ENCODE measurements around the gene TMSB4X. TPM values are rescaled to one million over a fixed set of nuclear protein-coding genes. Genes with fewer than 3 reads are reported as not detected.

The TMSB4X gene
- total RNA-seq, 1 experiment from 2014 or later: 2,595 TPM

DNA sequence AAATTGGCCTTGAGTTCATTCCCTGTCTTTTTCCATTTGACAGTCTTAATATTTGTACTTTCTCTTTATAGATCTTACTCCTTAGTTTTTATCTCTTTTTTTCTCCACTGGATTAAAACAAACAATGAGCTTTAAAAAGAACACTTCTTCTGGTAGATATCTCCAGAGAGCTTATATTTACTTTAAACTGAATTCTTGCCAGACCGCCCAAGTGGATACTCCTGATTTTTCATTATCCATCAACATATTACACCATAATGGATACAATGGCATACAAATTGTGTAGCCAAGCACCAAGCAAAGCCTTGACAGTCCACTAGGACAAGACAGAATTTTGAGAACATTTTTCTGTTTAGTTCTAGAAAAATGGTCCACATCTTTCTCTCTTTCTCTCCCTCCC is 18.9 kb downstream of the TMSB4X start (continued):
- TF ChIP-seq ZSCAN18 (CRISPR knock-in tag; IDR thresholded peaks at IDR 0.05) (no peak), KAT7 (CRISPR knock-in tag; IDR thresholded peaks at IDR 0.05; ENCODE audit: borderline replicate concordance) (no peak), FOXK1 (CRISPR knock-in tag; IDR thresholded peaks at IDR 0.05) (no peak), NFE2L1 (CRISPR knock-in tag; IDR thresholded peaks at IDR 0.05) (no peak), SOX15 (CRISPR knock-in tag; IDR thresholded peaks at IDR 0.05) (no peak)

- ChIA-PET POLR2A (no interaction called here), CTCF (no interaction called here)
- TF ChIP-seq JAZF1 (CRISPR knock-in tag; IDR thresholded peaks at IDR 0.05) (no peak), TEAD4 (CRISPR knock-in tag; IDR thresholded peaks at IDR 0.05) (no peak), SMAD4 (CRISPR knock-in tag; IDR thresholded peaks at IDR 0.05) (no peak), IRF1 (CRISPR knock-in tag; IDR thresholded peaks at IDR 0.05) (no peak), CDX4 (CRISPR knock-in tag; IDR thresholded peaks at IDR 0.05; ENCODE audit: borderline replicate concordance) (no peak), ARID4B (CRISPR knock-in tag; IDR thresholded peaks at IDR 0.05; ENCODE audit: borderline replicate concordance) (no peak), USF1 (CRISPR knock-in tag; IDR thresholded peaks at IDR 0.05) (no peak), JUN (CRISPR knock-in tag; IDR thresholded peaks at IDR 0.05) (no peak)
- H3K36me3 Mint-ChIP-seq: no peaks in the 10 kb centered on the region
- H3K9me3 Mint-ChIP-seq: no peaks in the 10 kb centered on the region
- H3K4me1 Mint-ChIP-seq: peaks cover 16% of the 10 kb centered on the region
- H3K27ac Mint-ChIP-seq: no peak overlapping the region
- H3K4me3 Mint-ChIP-seq: no peak overlapping the region
- ATAC-seq: no peak
- no peaks in the 10 kb centered on the region for H3K27me3 Mint-ChIP-seq (ENCODE audit: low read depth)
- DNase-seq (ENCODE audit: low spot score): no peak
Observed at GRCh38 chrX:12994321-12994720, 19.4 kb downstream of the TMSB4X start.

DNA sequence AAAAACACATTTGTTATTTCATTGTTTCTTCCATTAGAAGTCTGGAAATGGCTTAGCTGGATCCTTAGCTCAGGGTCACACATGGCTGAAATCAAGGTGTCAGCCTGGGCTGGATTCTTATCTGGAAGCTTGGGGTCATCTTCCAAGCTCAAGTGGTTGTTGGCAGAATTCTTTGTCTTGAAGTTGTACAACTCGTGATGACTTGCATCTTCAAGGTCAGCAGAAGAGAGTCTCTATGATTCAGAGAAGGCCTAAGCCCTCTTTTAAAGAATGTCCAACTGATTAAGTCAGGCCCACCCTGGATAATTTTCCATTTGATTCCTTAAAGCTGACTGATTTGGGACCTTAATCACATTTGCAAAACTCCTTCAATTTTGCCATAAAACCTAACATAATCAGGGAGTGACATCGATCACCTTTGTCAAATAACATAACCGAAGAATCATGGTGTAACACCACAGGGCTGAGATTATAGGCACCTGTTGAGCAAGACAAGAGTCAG is 22.1 kb downstream of the TMSB4X start:
- H3K27ac Mint-ChIP-seq: no peak overlapping the region
- CTCF ChIA-PET: no interaction called here
- ATAC-seq: no peak
- peaks cover 28% of the 10 kb centered on the region for H3K4me1 Mint-ChIP-seq
- no peaks in the 10 kb centered on the region for H3K9me3 Mint-ChIP-seq
- TF ChIP-seq, protein P1, sequence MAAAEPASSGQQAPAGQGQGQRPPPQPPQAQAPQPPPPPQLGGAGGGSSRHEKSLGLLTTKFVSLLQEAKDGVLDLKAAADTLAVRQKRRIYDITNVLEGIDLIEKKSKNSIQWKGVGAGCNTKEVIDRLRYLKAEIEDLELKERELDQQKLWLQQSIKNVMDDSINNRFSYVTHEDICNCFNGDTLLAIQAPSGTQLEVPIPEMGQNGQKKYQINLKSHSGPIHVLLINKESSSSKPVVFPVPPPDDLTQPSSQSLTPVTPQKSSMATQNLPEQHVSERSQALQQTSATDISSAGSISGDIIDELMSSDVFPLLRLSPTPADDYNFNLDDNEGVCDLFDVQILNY (CRISPR knock-in tag; IDR thresholded peaks at IDR 0.05): no peak
- TF ChIP-seq MLX (CRISPR knock-in tag; IDR thresholded peaks at IDR 0.05) (no peak), ARID4B (CRISPR knock-in tag; IDR thresholded peaks at IDR 0.05; ENCODE audit: borderline replicate concordance) (no peak), CREM (CRISPR knock-in tag; IDR thresholded peaks at IDR 0.05) (no peak)
- no peak for DNase-seq (ENCODE audit: low spot score)
- POLR2A ChIA-PET: no interaction called here
- no peaks in the 10 kb centered on the region for H3K36me3 Mint-ChIP-seq
- H3K4me3 Mint-ChIP-seq: no peak overlapping the region
- H3K27me3 Mint-ChIP-seq (ENCODE audit: low read depth): no peaks in the 10 kb centered on the region
